Psoas muscle (tissue), 8 donors: Measurements from ENCODE around the gene ZNF716. TPM values are rescaled to one million over a fixed set of nuclear protein-coding genes. Genes with fewer than 3 reads are reported as not detected.

Experiments used
- ATAC-seq, 4 donors: fragments of 200-7000 bp; cut with Tn5 transposase; one replicate each; pipeline ENCODE4 v1.9.1; 2020; ENCODE audit warnings: moderate library complexity in 3 of 4, mild to moderate bottlenecking in 2 of 4
- DNase-seq, 2 donors: peaks; one replicate each; pipeline ENCODE4 v3.0.0-alpha.2; 2020
- H3K27ac ChIP-seq: fragments of 200-600 bp; one replicate; pipeline ENCODE4 v1.8.0; 2022
- H3K27me3 ChIP-seq, 3 donors: fragments of 200-600 bp in 1 of 3; one replicate each; pipeline versions ENCODE4 v1.6.1 to v1.8.0; 2013 to 2022; ENCODE audit warnings: low read length in 2 of 3, mild to moderate bottlenecking in 2 of 3, moderate library complexity in 1 of 3; ENCODE audit not compliant: insufficient read depth in 3 of 3
- H3K36me3 ChIP-seq, 2 donors: fragments of 200-600 bp in 1 of 2; one replicate each; pipeline versions ENCODE4 v1.6.1 to v1.8.0; 2013 to 2022; ENCODE audit warnings: low read depth in 1 of 2, mild to moderate bottlenecking in 1 of 2, moderate library complexity in 1 of 2; ENCODE audit not compliant: insufficient read depth in 1 of 2
- H3K4me1 ChIP-seq: fragments of 200-600 bp; one replicate; pipeline ENCODE4 v1.8.0; 2022
- H3K4me3 ChIP-seq: fragments of 200-600 bp; one replicate; pipeline ENCODE4 v1.8.0; 2022; ENCODE audit warnings: mild to moderate bottlenecking
- H3K9me3 ChIP-seq: fragments of 200-600 bp; one replicate; pipeline ENCODE4 v1.8.0; 2022
- WGBS, 3 donors: extraction: QIAGEN DNeasy Blood & Tissue Kit; methylation state at CpG; one replicate each; pipeline versions ENCODE4 v1.1.6 to v1.1.7; 2013; 5-methylcytosine and 5-hydroxymethylcytosine counted together
- intact Hi-C, 2 donors: fragments of 100-400 bp; cut with DNase I; formaldehyde crosslinking; loops; one replicate each; pipeline versions ENCODE4 v1.11.0 to v1.14.2; 2022
- polyA plus RNA-seq, 3 donors: library from polyadenylated mRNA; stranded (reverse); fragments of 200-250 nt; gene quantifications; one replicate each; pipeline ENCODE4 v1.2.3, GENCODE V29; 2013
- total RNA-seq, 4 donors: library from RNA; stranded (reverse); fragmentation: NEBNext Ultra II Directional in 2 of 4; extraction: Animal tissue kit (Norgen Biotek cat#: 25700) in 2 of 4; gene quantifications; one replicate each; pipeline versions ENCODE4 v1.2.1 to v1.2.4, GENCODE V29; 2021 to 2023
- TF ChIP-seq, protein P1 (sequence below): fragments of 200-600 bp; IDR thresholded peaks from one replicate; pipeline ENCODE4 v1.8.0; 2022; ENCODE audit warnings: antibody characterized with exemption
- donor health status: healthy with polysubstance abuse.
- donor health status: DM: no; HTN: no; CAD: no; lungs with moderate emphysema.
- donor health status: Bipolar disorder and iron deficiency.
- donor health status: healthy.
- donor health status: DM: yes; HTN: yes; CAD: no.
- donor health status: DM: no; HTN: no; CAD: no.
- donor health status: DM: no; HTN: no; CAD: no.
- donor health status: DM: yes; HTN: yes; CAD: no.

ZNF716 gene
- total and polyA plus RNA-seq, 7 donors, result not detected

DNA sequence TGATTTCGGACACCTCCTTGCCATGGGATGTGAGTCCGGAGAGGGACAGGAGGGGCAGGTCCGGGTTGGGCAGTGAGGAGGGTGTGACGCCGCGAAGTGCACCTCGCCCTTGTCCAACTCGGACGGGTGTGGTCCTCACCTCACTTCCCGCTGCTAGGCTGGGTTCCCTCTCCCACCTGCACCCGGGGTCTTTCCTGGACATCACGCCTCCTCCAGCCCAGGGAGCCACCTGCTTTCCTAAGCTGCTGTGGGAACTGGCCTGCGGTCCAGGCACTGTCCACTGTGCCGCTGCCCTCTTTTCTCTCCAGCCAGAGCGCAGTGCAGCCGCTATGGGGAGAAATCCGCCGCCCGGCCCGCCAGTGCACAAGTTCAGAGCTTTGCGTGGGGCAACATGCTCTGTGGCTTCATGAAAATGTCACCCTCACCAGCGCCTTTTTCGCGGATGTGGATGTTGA lies 45.0 kb upstream of the ZNF716 start:
- ATAC-seq, result peak in 3 of 4 donors; percentile 33 to 60 (median 42)
- WGBS, 3 donors, result 44 to 55% (median 46%) methylated on average over 24 of the region's 24 CpGs
- no peaks in the 10 kb centered on the region for H3K9me3 ChIP-seq
- no peak overlapping the region for H3K27ac ChIP-seq
- peaks cover 0 to 5% (median 0%) of the 10 kb centered on the region in 3 donors for H3K27me3 ChIP-seq
- DNase-seq, result no peak
- intact Hi-C loops, result no loop called here
- TF ChIP-seq, protein P1, sequence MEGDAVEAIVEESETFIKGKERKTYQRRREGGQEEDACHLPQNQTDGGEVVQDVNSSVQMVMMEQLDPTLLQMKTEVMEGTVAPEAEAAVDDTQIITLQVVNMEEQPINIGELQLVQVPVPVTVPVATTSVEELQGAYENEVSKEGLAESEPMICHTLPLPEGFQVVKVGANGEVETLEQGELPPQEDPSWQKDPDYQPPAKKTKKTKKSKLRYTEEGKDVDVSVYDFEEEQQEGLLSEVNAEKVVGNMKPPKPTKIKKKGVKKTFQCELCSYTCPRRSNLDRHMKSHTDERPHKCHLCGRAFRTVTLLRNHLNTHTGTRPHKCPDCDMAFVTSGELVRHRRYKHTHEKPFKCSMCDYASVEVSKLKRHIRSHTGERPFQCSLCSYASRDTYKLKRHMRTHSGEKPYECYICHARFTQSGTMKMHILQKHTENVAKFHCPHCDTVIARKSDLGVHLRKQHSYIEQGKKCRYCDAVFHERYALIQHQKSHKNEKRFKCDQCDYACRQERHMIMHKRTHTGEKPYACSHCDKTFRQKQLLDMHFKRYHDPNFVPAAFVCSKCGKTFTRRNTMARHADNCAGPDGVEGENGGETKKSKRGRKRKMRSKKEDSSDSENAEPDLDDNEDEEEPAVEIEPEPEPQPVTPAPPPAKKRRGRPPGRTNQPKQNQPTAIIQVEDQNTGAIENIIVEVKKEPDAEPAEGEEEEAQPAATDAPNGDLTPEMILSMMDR, result no peak
- H3K4me3 ChIP-seq, result no peak overlapping the region
- no peaks in the 10 kb centered on the region for H3K4me1 ChIP-seq
- H3K36me3 ChIP-seq, result no peaks in the 10 kb centered on the region

DNA sequence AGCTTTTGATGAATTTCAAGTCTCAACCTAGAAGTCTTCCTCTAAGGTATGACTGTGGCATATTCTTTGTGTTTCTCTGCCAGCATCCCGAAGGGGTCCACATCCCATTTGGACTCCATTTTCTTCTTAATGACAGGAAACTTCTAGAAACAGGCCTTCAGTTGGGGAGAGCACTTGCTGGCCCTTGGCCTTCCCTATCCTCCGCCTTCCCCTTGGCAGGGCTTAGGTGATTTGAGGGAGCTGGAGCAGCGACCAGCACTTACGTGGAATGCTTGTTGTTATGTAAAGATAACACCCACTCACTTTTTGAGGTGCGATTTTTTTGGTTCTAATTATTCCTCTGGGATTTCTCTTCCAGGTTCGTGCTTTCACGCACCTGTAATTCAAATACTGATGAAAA lies 42.9 kb upstream of the ZNF716 start:
- ATAC-seq, result no peak
- DNase-seq, result no peak
- intact Hi-C loops, result no loop called here
- Histone ChIP-seq H3K4me3 (no peak overlapping the region), H3K36me3 (no peaks in the 10 kb centered on the region), H3K4me1 (no peaks in the 10 kb centered on the region), H3K27ac (no peak overlapping the region), H3K9me3 (no peaks in the 10 kb centered on the region), H3K27me3 (peaks cover 0 to 4% (median 0%) of the 10 kb centered on the region in 3 donors)
- TF ChIP-seq, protein P1, result no peak
- WGBS, 3 donors, result 66 to 67% (median 67%) methylated on average over 7 of the region's 7 CpGs

DNA sequence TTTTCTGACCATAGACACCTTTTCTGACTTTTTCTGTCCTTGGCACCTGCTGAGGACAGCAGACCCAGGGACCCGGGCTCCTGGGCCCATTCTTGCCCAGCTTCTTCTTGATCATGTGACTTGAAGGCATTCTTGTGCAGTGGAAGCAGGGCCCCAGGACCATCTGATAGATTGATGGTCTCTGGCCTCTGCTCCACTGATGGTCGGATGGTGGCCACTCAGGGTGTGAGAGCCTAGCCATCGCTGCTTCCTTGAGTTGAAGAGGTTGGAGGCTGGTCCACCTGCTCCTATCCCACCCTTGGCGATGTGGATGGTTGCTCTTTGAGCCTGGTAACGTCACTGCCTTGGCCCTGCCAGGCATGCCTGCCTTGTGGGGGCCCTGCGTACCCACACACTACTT lies 37.8 kb upstream of the ZNF716 start:
- DNase-seq (no peak), ATAC-seq (no peak)
- H3K4me3 ChIP-seq, result no peak overlapping the region
- intact Hi-C loops, result no loop called here
- H3K27ac ChIP-seq, result no peak overlapping the region
- H3K36me3 ChIP-seq, result no peaks in the 10 kb centered on the region
- TF ChIP-seq, protein P1, result no peak
- no peaks in the 10 kb centered on the region for H3K27me3 ChIP-seq
- H3K4me1 ChIP-seq, result no peaks in the 10 kb centered on the region
- no peaks in the 10 kb centered on the region for H3K9me3 ChIP-seq
- WGBS, 3 donors, result 58 to 61% methylated on average over 5 to 6 of the region's 6 CpGs; no CpG with 5 or more reads in 1 of the 3 donors

DNA sequence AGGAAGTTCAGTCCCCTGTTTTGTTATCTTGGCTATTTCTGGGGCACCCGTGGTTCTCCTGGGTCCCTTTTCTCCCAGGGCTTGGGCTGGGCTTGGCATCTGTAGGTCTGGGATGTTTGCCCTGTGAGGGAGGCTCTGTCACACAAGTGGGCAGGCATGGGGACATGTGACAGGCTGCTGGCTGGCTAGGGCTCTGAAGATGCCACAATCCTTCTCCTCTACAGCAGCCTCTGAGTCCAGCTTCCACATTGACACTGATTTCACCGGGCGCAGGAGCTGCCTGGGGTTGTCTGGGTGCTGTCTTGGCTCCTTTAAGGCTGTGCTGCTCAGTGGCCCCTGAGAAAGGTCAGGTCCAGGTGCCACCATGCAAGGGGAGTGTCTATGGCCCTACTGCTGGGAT lies 37.4 kb upstream of the ZNF716 start:
- no peaks in the 10 kb centered on the region for H3K36me3 ChIP-seq
- intact Hi-C loops, result no loop called here
- H3K27me3 ChIP-seq, result no peaks in the 10 kb centered on the region
- 46 to 47% methylated on average over 2 to 3 of the region's 3 CpGs; no CpG with 5 or more reads in 1 of the 3 donors for WGBS, 3 donors
- H3K27ac ChIP-seq, result no peak overlapping the region
- DNase-seq (no peak), ATAC-seq (peak in 2 of 4 donors; percentile 34 to 67)
- H3K4me1 ChIP-seq, result no peaks in the 10 kb centered on the region
- H3K4me3 ChIP-seq, result no peak overlapping the region
- TF ChIP-seq, protein P1, result no peak
- no peaks in the 10 kb centered on the region for H3K9me3 ChIP-seq
